Upper lobe of left lung (tissue), 4 donors: ENCODE data around the gene MYBPH.

ENCODE experiments used
- CTCF ChIP-seq, 6 experiments: fragments of 450-650 bp in 4 of 6; fragments of 200-600 bp in 2 of 6; sonication (generic) in 2 of 6; IDR thresholded peaks; one replicate each; pipeline ENCODE4 v1.5.1; 2016 to 2019; ENCODE audit warnings: antibody characterized with exemption in 6 of 6
- EP300 ChIP-seq, 4 donors: sonication (generic); formaldehyde crosslinking; IDR thresholded peaks; one replicate each; pipeline ENCODE4 v1.5.1; 2017; ENCODE audit warnings: antibody characterized with exemption in 4 of 4, control low read depth in 2 of 4
- POLR2A ChIP-seq, 4 donors: fragments of 450-650 bp; IDR thresholded peaks; one replicate each; pipeline ENCODE4 v1.5.1; 2016 to 2017; ENCODE audit warnings: antibody characterized with exemption in 4 of 4, mild to moderate bottlenecking in 2 of 4

- TF ChIP-seq EP300 (IDR thresholded peaks at IDR 0.05) (no peak), CTCF (IDR thresholded peaks at IDR 0.05) (no peak), POLR2A (IDR thresholded peaks at IDR 0.05) (no peak)
Observed at GRCh38 chr1:203168991-203169390, 6.6 kb downstream of the MYBPH start.
